GM15510 (cell line): ENCODE data around the gene VPS8.

Experiments used
- POLR2A ChIP-seq: IDR thresholded peaks from 3 replicates; pipeline ENCODE4 v1.6.1; 2011; ENCODE audit warnings: borderline replicate concordance; ENCODE audit not compliant: insufficient read length; ENCODE audit errors: extremely low read depth

The VPS8 gene

DNA sequence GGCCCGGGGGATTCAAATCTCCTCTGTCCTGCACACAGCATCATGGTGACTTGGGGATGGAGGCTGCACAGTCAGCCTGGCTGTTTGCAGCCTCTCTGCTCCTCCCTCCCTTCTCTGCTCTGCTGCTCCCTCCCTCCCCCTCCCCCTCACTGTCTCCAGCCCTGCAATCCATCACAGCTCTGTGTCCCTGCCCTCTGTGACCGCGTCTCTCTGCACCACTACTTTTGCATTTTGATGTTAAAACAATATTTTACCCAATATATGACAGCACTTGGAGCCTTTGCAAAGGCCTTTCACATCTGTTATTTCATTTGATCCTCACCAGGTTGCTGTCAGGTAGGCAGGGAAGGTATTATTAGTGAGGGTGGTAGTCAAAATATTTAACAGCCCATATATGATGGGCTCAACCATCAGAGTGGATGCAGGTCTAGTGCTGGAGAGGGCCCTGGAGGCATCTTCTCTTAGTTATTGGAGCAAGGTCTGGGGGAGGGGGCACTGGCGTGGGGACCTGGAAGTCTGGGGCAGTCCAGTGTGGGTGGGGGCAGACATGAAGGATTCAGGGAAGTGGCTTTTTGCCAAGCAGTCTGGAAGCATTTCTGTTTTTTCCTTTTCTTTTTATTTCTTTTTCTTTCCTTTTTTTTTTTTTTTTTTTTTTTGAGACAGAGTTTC, 16.3 kb upstream of the VPS8 start:
- no peak for TF ChIP-seq POLR2A

DNA sequence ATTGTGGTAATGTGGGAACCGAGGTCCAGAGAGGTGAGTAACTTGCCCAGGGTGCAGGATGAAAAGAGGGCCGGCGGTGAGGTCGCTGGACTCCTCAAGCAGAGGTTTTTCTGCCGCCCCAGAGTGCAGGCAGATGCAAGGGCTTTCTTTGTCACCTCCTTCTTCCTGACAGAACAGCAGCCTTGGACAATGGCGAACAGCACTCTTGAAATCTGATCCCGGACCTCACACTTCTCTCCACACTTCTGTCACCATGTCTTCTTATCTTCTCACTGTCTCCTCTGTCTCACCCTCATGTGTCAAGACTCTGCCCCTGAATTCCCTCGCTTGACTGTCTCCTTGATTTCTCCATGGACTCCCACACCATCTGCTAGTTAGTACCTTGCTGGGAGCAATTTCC, 15.4 kb upstream of the VPS8 start:
- TF ChIP-seq POLR2A, result no peak

DNA sequence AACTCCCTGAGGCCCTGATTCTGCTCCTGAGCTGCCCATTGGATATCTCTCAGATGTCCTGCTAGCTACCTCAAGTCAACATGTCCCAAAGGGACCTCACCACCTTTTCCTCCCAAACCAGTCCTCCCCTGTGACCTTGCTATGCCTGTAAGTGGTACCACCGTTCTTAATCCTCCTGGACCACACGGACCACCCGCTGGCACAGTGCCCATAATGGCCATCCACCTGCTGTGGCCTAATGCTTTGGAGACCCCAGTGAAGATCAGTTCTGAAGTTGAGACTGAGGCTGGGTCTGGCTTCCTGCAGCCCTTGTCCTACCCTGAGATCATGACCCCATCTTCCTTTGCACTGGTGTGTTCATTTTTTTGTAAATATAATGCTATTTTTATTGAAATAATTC, 15.0 kb upstream of the VPS8 start:
- no peak for TF ChIP-seq POLR2A

DNA sequence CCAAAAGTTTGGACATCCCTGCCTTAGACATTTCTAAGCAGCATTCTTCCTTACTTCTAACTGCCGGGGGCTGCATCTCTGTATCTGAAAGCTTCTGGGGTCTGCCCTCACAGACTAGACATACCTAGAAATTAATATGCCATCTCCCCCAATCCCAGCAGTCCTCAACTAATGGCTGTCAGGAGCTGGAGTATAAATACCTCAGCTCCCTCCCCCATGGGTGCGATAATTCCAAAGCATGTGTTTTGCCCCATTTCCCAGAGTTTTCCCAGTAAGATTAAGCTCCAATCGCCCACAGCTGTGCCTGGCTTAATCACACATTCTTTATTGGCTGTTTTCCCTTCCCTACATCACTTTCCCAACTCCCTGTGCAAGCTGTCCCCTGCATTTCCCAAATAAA, 13.8 kb upstream of the VPS8 start:
- no peak for TF ChIP-seq POLR2A

DNA sequence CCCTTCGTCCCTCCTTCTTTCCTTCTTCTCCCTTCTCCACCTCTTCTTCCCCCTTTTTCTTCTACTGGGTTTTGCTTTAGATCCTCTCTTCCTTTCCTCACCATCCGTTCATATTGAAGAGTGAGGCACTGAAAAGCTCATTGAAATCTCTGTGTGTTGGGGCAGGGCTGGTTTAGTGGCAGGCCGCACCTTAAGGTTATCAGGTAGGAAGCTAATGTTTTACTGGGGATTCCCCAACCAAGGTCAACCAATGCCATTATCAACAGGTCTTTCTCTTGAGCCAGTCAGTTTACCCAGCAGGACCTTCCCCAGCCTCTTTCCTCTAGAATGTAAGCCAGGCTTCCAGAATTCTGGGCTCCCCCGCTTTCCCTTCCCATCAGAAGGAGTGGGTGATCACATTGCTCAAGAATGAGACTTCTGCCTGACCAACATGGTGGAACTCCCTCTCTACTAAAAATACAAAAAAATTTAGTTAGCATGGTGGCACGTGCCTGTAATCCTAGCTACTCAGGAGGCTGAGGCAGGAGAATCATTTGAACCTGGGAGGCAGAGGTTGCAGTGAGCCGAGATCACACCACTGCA, 11.5 kb upstream of the VPS8 start:
- TF ChIP-seq POLR2A, result no peak

DNA sequence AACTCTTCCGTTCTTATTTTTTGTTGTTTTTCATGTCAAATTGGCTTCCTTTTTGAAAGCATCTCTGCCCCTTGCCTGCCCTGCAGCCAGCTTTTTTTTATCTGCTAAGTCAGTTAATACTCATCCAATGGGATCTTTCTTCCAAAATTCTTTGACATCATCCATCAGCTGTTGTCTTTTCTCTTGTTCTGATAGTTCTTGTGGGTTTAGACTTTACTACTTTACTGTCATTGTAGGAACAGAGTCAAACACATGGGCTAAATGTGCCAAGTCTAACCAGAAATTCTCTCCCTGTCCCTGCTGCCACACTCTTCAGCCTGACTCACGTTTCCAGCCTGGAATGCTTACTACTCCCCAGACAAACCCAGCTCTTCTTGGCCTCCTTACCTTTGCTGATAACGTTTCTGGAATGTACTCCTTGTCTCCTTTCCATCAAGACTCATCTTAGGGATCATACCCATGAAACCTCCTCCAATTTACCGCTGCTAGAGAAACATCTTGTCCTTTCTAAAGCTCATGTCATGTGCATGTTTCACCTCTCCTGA, 10.7 kb upstream of the VPS8 start:
- no peak for TF ChIP-seq POLR2A

DNA sequence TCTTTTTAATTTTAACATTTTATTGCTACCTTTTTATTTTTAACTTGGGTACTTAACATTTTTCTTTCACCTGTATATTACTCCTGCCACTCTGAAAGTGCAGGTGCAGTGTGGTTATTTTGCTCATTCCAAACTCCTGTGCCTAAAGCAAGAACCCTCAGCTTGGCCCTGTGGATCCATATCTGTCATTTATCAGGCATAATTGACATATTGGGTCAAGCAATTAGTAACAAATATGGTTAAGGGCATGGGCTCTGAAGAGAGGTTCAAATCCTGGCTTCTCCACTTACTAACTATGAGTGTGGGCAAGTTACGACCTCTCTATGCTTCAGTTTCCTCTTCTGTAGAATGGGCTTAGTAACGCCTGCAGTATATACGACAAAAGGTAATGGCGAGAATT, 9.8 kb upstream of the VPS8 start:
- no peak for TF ChIP-seq POLR2A

DNA sequence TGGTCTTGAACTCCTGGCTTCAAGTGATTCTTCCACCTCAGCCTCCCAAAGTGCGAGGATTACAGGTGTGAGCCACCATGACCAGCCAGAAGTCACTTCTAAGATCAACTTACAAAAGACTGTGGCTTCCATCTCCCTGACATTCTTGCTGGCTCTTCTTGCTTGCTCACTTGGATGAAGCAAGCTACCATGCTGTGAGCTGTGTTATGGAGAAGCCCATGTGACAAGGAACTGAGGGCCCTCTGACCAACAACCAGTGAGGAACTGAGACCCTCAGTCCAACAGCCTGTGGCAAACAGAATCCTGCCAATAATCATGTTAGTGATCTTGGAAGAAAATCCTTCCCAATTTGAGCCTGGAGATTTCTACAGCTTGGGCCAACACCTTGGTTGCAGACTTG, 7.2 kb upstream of the VPS8 start:
- no peak for TF ChIP-seq POLR2A

DNA sequence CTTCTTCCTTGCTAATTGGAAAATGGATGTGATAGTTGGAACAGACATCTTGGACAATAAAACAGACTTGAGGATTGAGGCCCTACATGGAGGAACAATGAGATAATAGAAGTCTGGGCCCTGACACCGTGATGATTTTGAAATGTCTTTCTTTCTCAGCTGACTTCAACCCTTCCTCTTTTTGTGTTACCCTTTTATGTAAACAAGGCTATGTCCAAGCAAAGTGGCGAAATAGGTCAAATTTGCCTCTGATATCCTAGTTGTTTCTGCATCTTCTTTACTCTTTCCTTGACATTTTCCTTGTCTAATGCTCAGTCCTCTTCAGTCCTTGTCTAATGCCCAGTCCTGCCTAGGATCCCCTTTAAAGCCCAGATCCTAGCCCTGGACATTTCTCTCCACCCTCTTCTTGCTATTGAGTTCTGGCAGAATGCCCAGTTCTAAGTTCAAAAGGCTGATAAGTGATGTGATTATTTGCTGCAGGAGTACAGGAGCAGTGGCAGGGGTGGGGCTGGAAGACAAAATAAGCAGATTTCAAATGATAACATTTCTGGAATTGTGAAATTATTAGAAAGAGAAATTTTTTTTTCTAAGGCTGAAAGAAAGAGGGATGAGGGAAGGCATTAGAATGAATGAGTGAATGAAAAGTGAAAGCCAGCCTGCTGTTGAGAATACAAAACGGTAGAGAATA, 6.5 kb upstream of the VPS8 start:
- no peak for TF ChIP-seq POLR2A

DNA sequence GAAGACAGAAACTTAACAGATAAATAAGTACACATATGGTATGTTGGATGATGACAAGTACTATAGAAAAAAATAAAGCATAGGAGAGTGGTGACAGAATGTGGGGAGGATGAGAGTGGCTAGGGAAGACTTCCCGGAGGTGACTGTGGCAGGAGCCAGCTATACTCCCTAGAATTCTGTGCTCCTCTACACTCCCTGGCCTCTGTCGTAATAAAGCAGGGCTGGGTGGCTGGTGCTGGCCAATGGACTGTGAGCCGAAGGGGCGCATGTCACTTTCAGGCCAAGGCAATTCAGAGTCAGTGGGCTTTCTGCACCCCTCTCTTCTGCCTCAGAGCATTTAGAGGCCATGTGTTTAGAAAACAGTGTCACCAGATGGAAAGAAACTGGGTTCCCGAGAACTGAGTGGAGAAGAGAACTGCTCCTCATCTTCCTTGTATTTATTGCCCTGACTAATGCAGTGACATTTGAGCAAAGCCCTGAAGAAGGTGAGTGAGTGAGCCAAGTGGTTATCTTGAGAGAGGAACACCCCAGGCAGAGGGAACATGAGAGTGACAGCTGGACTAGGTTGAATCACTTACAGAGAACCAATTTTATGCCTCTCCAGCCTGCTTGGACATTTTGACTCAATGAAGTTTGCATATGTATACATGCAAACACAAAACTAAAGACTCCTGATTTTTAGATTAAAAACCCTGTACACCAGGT, 5.2 kb upstream of the VPS8 start:
- TF ChIP-seq POLR2A, result no peak

DNA sequence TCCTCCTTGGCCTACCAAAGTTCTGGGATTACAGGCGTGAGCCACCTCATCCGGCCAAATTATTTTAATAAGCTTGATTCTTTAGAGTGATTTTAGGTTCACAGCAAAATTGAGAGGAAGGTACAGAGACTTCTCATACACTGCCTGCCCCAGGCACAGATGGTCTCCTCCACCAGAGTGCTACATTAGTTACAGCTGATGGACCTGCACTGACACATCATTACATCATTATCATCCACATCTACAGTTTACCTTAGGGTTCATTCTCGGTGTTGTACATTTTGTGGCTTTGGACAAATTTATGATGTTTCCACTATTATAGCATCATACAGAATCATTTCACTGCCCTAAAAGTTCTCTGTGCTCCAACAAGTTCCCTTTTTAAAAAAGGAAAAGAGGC, 4.4 kb upstream of the VPS8 start:
- TF ChIP-seq POLR2A, result no peak

DNA sequence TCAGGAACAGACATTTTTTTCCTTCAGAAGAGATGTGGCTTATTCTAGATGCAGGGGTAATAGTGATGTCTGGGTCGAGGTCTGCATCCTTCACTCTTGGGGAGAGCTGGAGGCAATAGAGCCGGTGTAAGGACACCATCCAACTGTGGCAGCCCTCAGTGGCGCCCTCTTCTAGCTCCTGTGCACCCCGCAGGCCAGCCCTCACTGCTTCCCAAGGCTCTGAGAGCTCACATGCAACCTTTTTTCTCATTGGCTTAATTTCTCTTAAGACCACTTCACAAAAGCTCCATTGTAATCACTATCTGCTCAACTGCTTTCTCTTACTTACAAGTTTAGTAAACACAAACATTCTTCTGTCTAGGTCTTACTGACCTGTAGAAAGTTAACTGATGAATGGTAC, 3.9 kb upstream of the VPS8 start:
- no peak for TF ChIP-seq POLR2A

DNA sequence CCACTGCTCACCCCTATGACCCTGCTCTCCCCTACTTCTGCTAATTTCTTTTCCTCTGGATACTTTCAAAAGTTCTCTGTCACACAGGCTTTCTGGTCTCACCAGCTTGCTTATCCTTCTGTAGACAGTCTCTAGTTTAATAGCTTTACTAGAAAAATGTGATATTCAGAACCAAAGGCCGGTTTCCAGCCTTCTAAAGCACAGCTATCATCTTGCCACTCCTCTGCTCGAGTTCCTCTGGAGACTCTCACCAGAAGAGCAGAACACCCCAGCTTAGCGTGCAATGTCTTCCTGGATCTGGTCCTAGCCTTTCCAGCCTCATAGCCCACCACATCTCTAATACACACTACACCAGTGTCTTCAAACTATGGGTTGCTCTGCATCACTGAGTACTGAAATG, 1.8 kb upstream of the VPS8 start:
- no peak for TF ChIP-seq POLR2A

DNA sequence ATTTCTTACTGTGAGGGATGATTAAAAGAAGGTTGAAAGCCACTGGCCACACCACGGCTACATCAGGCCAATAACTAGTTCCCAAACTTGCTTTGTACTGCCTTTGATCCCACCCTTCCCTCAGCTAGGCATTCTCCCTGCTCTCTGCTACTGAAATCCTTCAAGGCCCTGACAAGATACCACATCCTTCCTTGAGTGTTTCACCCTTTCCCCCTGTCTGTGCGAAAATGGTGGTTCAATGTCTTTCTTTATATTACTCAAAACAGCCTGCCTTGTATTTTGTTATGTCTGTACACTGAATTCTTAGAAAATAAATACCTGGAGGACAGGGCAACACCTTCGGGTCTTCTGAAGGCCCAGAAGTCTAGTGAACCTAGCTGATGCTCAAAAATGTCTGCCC, 932 bp upstream of the VPS8 start:
- TF ChIP-seq POLR2A, result no peak

DNA sequence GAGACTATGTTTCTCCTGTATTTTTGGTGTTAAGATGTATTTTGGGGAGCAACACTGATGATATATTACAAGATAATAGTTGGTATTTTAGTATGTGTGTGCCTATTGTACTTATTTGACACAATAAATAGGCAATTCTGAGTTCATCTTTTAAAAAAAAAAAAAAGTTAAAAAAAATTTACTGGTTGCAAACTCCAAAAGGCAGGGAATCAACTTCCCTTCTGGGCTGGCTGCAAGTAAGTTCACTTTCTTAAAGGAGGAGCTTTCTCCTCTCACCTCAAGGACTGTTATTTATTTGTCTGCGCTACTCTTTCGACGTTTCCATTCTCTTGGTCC, 335 bp upstream of the VPS8 start:
- no peak for TF ChIP-seq POLR2A
